K562 (cell line): ENCODE data around the gene GLT8D2. TPM values are rescaled to one million over a fixed set of nuclear protein-coding genes. Genes with fewer than 3 reads are reported as not detected.

Experiments
- ATAC-seq: fragments of 200-7000 bp; cut with Tn5 transposase; 3 replicates; pipeline ENCODE4 v1.9.1; 2020; ENCODE audit warnings: moderate library complexity
- BruUV-seq: library from RNA; stranded (reverse); fragments of 400-500 nt; replicated peaks from 2 replicates; lab custom pipeline; 2021; lab: Mats Ljungman, UMichigan
- CTCF ChIA-PET: fragments of 300-600 bp; formaldehyde crosslinking; extraction: SDS; loops from one replicate; lab custom pipeline; 2021; ENCODE audit warnings: low intra/inter-chr PET ratio; lab: Yijun Ruan, JAX
- POLR2A ChIA-PET: fragments of 300-600, 350-650 bp; sonication (Branson Sonifier 250); formaldehyde crosslinking; extraction: SDS; loops from one replicate; lab custom pipeline; 2021; ENCODE audit warnings: antibody characterized with exemption, inconsistent platforms; lab: Yijun Ruan, JAX
- DNase-seq, 4 experiments: peaks; one replicate each; pipeline versions ENCODE4 v3.0.0 to v3.0.0-alpha.2; 2011 to 2018; ENCODE audit warnings: low spot score in 3 of 4, mixed read lengths in 3 of 4; ENCODE audit errors: extremely low read depth in 1 of 4
- FAIRE-seq: peaks from 2 replicates; lab custom pipeline; 2011; peaks lifted over from hg19 to GRCh38; lab: Jason Lieb, UNC
- H2AFZ ChIP-seq: 2 replicates; pipeline ENCODE4 v1.6.0; 2011; ENCODE audit warnings: low read depth, low read length, control low read depth, inconsistent platforms
- H3K27ac ChIP-seq: fragments of 200-600 bp; 3 replicates; pipeline ENCODE4 v1.8.0; 2011; ENCODE audit warnings: low read depth, mild to moderate bottlenecking, control low read depth, inconsistent platforms, low read length, moderate library complexity, mixed read lengths; ENCODE audit errors: extremely low read depth
- H3K27me3 ChIP-seq, 2 experiments: fragments of 300-600 bp in 1 of 2; 2 replicates in 1 of 2; 3 replicates in 1 of 2; pipeline versions ENCODE4 v1.6.0 to v1.8.0; 2011; ENCODE audit warnings: inconsistent platforms in 2 of 2, low read length in 2 of 2, mild to moderate bottlenecking in 1 of 2, mixed read lengths in 1 of 2, moderate library complexity in 1 of 2; ENCODE audit not compliant: control insufficient read depth in 2 of 2, insufficient read depth in 2 of 2
- H3K36me3 ChIP-seq: fragments of 300-600 bp; 3 replicates; pipeline ENCODE4 v1.8.0; 2011; ENCODE audit warnings: mild to moderate bottlenecking, low read length, inconsistent platforms; ENCODE audit not compliant: control insufficient read depth, insufficient read depth
- H3K4me1 ChIP-seq, 2 experiments: fragments of 200-600 bp in 1 of 2; replicated peaks in 1 of 2; 2 replicates in 1 of 2; 3 replicates in 1 of 2; pipeline versions ENCODE4 v1.5.1 to v1.8.0; 2011; ENCODE audit warnings: inconsistent platforms in 2 of 2, low read length in 2 of 2, mild to moderate bottlenecking in 1 of 2, mixed read lengths in 1 of 2, moderate library complexity in 1 of 2; ENCODE audit not compliant: control insufficient read depth in 2 of 2, insufficient read depth in 2 of 2
- H3K4me2 ChIP-seq: 2 replicates; pipeline ENCODE4 v1.6.1; 2011; ENCODE audit warnings: low read length, control low read depth, inconsistent platforms, mixed read lengths; ENCODE audit not compliant: insufficient read depth
- H3K4me3 ChIP-seq: fragments of 200-600 bp; sonication (generic), shearing (Covaris generic); 2 replicates; pipeline ENCODE4 v1.5.1; 2016; ENCODE audit warnings: control low read depth, inconsistent platforms
- H3K79me2 ChIP-seq: fragments of 200-600 bp; 3 replicates; pipeline ENCODE4 v1.8.0; 2011; ENCODE audit warnings: low read length, inconsistent platforms; ENCODE audit not compliant: control insufficient read depth, insufficient read depth
- H3K9ac ChIP-seq, 2 experiments: 2 replicates each; pipeline versions ENCODE4 v1.6.0 to v1.6.1; 2011; ENCODE audit warnings: low read depth in 2 of 2, low read length in 2 of 2, control low read depth in 1 of 2, inconsistent platforms in 1 of 2, mild to moderate bottlenecking in 1 of 2, mixed read lengths in 1 of 2; ENCODE audit not compliant: insufficient read depth in 1 of 2
- H3K9me1 ChIP-seq: one replicate; pipeline ENCODE4 v1.6.0; 2011; ENCODE audit warnings: inconsistent platforms, mild to moderate bottlenecking, low read length, moderate library complexity; ENCODE audit not compliant: control insufficient read depth, insufficient read depth
- H3K9me3 ChIP-seq: replicated peaks from 2 replicates; pipeline ENCODE4 v1.5.1; 2011; ENCODE audit warnings: low read depth, low read length, inconsistent platforms; ENCODE audit not compliant: control insufficient read depth, insufficient read depth
- H4K20me1 ChIP-seq: replicated peaks from 2 replicates; pipeline ENCODE4 v1.6.1; 2011; ENCODE audit warnings: low read length, inconsistent platforms, mixed read lengths; ENCODE audit not compliant: control insufficient read depth, insufficient read depth
- ATF1 ChIP-seq, 2 experiments: fragments of 450-650 bp in 1 of 2; IDR thresholded peaks; 2 replicates each; pipeline ENCODE4 v1.6.1; 2016; ENCODE audit warnings: missing compliant biosample characterization in 1 of 2, missing genetic modification characterization in 1 of 2
- FOXK2 ChIP-seq, 2 experiments: fragments of 450-650 bp; IDR thresholded peaks in 1 of 2; conservative IDR thresholded peaks in 1 of 2; 2 replicates each; pipeline ENCODE4 v1.6.1; 2016; ENCODE audit warnings: low read depth in 2 of 2, mild to moderate bottlenecking in 1 of 2
- GMEB1 ChIP-seq: fragments of 250-450 bp; sonication (Bioruptor Pico); IDR thresholded peaks from 2 replicates; pipeline ENCODE4 v1.4.0; 2020; ENCODE audit warnings: mild to moderate bottlenecking
- HDAC3 ChIP-seq: fragments of 450-650 bp; IDR thresholded peaks from 2 replicates; pipeline ENCODE4 v1.6.1; 2018; ENCODE audit warnings: borderline replicate concordance, mild to moderate bottlenecking, moderate library complexity; ENCODE audit not compliant: partially characterized antibody
- JUN ChIP-seq, 2 experiments: sonication (generic) in 1 of 2; formaldehyde crosslinking in 1 of 2; IDR thresholded peaks; 2 replicates each; pipeline versions ENCODE4 v1.6.1 to v1.8.0; 2012 to 2022; ENCODE audit warnings: borderline replicate concordance in 2 of 2, mild to moderate bottlenecking in 2 of 2, improper control_type of control experiment in 1 of 2, low read depth in 1 of 2, low read length in 1 of 2, missing genetic modification reagents in 1 of 2
- JUNB ChIP-seq: fragments of 450-650 bp; formaldehyde crosslinking; conservative IDR thresholded peaks from 2 replicates; pipeline ENCODE4 v1.4.0; 2020; ENCODE audit warnings: mild to moderate bottlenecking
- KDM1A ChIP-seq, 2 experiments: fragments of 450-650 bp; IDR thresholded peaks; 2 replicates each; pipeline ENCODE4 v1.6.1; 2016; ENCODE audit warnings: mild to moderate bottlenecking in 2 of 2
- PHTF2 ChIP-seq: fragments of 250-450 bp; sonication (Bioruptor Pico); IDR thresholded peaks from 2 replicates; pipeline ENCODE4 v1.5.0; 2021; ENCODE audit warnings: mild to moderate bottlenecking
- PPARD ChIP-seq: fragments of 250-450 bp; sonication (Bioruptor Pico); IDR thresholded peaks from 2 replicates; pipeline ENCODE4 v1.8.0; 2022; ENCODE audit warnings: inconsistent platforms, mild to moderate bottlenecking, moderate library complexity
- RBM14 ChIP-seq: fragments of 200-400 bp; formaldehyde crosslinking; IDR thresholded peaks from 2 replicates; pipeline ENCODE4 v1.6.1; 2018; ENCODE audit warnings: low read depth, mild to moderate bottlenecking, low read length, moderate library complexity, borderline replicate concordance; ENCODE audit not compliant: insufficient read depth
- SRF ChIP-seq, 2 experiments: fragments of 250-450, 450-650 bp in 1 of 2; sonication (Bioruptor Pico) in 1 of 2; sonication (generic) in 1 of 2; formaldehyde crosslinking; IDR thresholded peaks; 2 replicates each; pipeline versions ENCODE4 v1.5.0 to v1.5.1; 2020 to 2022; ENCODE audit warnings: mild to moderate bottlenecking in 1 of 2, missing genetic modification reagents in 1 of 2
- THRAP3 ChIP-seq: fragments of 450-650 bp; IDR thresholded peaks from 2 replicates; pipeline ENCODE4 v1.6.1; 2016; ENCODE audit warnings: mild to moderate bottlenecking, inconsistent platforms, borderline replicate concordance
- WGBS: fragments of 100-300 bp; shearing (Covaris generic); methylation state at CpG from one replicate; pipeline ENCODE4 v1.1.6; 2016; ENCODE audit warnings: low coverage, mixed read lengths; ENCODE audit not compliant: insufficient coverage; ENCODE audit errors: missing lambda C conversion rate; 5-methylcytosine and 5-hydroxymethylcytosine counted together
- in situ Hi-C: fragments of 300-500 bp; cut with MboI; formaldehyde crosslinking; loops from 4 replicates; pipeline ENCODE4 v1.15.0; 2018; ENCODE audit warnings: inconsistent platforms, mixed read lengths
- intact Hi-C: fragments of 100-400 bp; cut with micrococcal nuclease; formaldehyde crosslinking; loops from 2 replicates; pipeline ENCODE4 v1.14.2; 2022
- polyA plus RNA-seq, 8 experiments: library from polyadenylated mRNA; depleted of rRNA in 4 of 8; stranded (reverse) in 5 of 8; unstranded in 3 of 8; fragments of >200 nt; fragmentation: Nextera tagmentation in 2 of 8; fragmentation: Illumina TruSeq in 1 of 8; extraction: Ambion mirVana in 2 of 8; extraction: Trizol in 1 of 8; gene quantifications; 2 replicates each; pipeline versions ENCODE4 v1.2.1 to v1.2.3, GENCODE V29; 2011 to 2014; ENCODE audit warnings: inconsistent platforms in 1 of 8, missing spikeins in 1 of 8
- total RNA-seq, 7 experiments: library from RNA; depleted of rRNA in 6 of 7; stranded (reverse); fragments of >200 nt in 6 of 7; fragmentation: Illumina TruSeq in 2 of 7; extraction: Trizol in 2 of 7; gene quantifications; 2 replicates each; pipeline versions ENCODE4 v1.2.1 to v1.2.3, GENCODE V29; 2011 to 2021; ENCODE audit warnings: low replicate concordance in 1 of 7
- TF ChIP-seq, protein P1 (sequence below), 3 experiments: fragments of 200-800 bp in 1 of 3; fragments of 250-450 bp in 1 of 3; fragments of 450-650 bp in 1 of 3; sonication (Bioruptor Pico) in 1 of 3; sonication (Bioruptor generic) in 1 of 3; formaldehyde crosslinking in 1 of 3; IDR thresholded peaks; 2 replicates each; pipeline versions ENCODE4 v1.6.1 to v1.8.0; 2016 to 2022; ENCODE audit warnings: mild to moderate bottlenecking in 2 of 3, missing genetic modification characterization in 2 of 3, missing compliant biosample characterization in 1 of 3, moderate library complexity in 1 of 3

The GLT8D2 gene
- total and polyA plus RNA-seq, 9 of the 15 experiments (the other 6 are each of a cell fraction or from before 2014, with no cell fraction given), result 0.18 to 0.27 (median 0.18) TPM; not detected in 6

DNA sequence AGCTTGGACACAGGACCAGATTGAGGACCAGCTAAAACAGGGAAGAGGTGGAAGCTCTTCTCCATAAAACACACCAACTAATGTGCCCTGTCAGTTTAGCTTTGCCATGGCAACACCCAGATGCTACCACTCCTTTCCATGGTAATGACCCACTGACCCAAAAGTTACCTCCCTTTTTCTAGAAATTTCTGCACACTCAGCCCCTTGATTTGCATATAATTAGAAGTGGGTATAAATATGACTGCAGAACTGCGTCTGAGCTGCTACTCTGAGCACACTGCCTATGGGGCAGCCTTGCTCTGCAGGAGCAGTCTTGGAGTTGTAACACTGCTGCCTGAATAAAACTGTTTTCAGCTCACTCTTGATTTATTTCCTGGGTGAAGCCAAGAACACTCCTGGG lies 87.5 kb downstream of the GLT8D2 start (continued):
- TF ChIP-seq RBM14 (no peak), THRAP3 (no peak), PPARD (no peak), PHTF2 (CRISPR knock-in tag) (no peak), JUNB (no peak), SRF (CRISPR knock-in tag; IDR thresholded peaks at IDR 0.05) (no peak)

DNA sequence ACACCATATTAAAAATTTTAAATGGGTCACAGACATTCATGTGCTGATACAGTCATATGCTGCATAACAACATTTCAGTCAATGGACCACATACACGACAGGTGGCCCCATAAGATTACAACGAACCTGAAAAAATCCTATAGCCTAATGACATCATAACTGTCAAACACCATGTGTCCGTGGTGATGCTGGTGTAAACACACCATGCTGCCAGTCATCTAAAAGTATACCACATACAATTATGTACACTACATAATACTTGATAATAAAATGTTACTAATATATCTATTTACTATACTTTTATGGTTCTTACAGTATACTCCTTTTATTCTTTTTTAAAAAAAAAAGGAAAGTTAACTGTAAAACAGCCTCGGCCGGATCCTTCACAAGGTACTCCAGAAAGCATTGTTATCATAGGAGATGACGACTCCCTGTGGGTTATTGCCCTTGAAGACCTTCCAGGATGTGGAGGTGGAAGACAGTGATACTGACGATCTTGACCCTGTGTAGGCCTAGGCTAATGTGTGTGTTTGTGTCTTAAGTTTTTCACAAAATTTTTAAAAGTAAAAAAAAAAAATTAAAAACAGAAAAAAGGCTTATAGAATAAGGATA lies 89.3 kb downstream of the GLT8D2 start:
- Histone ChIP-seq H4K20me1 (no peaks in the 10 kb centered on the region), H3K9me1 (no peaks in the 10 kb centered on the region), H3K4me1 (peaks cover 10 to 19% of the 10 kb centered on the region in 2 experiments; a peak in 4 of 5 replicates), H3K27me3 (no peaks in the 10 kb centered on the region), H3K4me2 (no peak overlapping the region; the same call in 1 of the 2 replicates), H3K9me3 (no peaks in the 10 kb centered on the region), H3K79me2 (peaks cover 44% of the 10 kb centered on the region), H3K27ac (peak overlapping the region; percentile 60; the same call in 2 of the 3 replicates), H3K9ac (peak overlapping the region in 1 of 2 experiments; percentile 6; a peak in 1 of 4 replicates), H2AFZ (no peak overlapping the region), H3K36me3 (peaks cover 7% of the 10 kb centered on the region; the same call in 1 of the 3 replicates), H3K4me3 (no peak overlapping the region)
- ATAC-seq, result peak; percentile 16
- 6% methylated on average over 7 of the region's 7 CpGs for WGBS
- intact Hi-C loops, result loop anchor here (5.0 kb wide), 1 partner anchor 147 kb away; no protein-coding TSS in a partner anchor
- ChIA-PET CTCF (no interaction called here), POLR2A (interaction anchor here (1.1 to 2.3 kb wide), 3 partner anchors 10 to 326 kb away, joined by 3 to 5 read pairs (median 3); no protein-coding TSS in a partner anchor)
- peak in 2 of 4 experiments; percentile 53 to 76 for DNase-seq
- in situ Hi-C loops, result no loop called here
- no peak for FAIRE-seq
- BruUV-seq, result no TSS peak
- TF ChIP-seq GMEB1 (CRISPR knock-in tag) (no peak), JUN (IDR thresholded peaks at IDR 0.05; ENCODE audit: borderline replicate concordance, low read depth, low read length) (peak; percentile 72; the same call in 1 of the 2 replicates), JUN (CRISPR knock-in tag; IDR thresholded peaks at IDR 0.05; ENCODE audit: borderline replicate concordance) (no peak), HDAC3 (peak; percentile 28), FOXK2 (conservative IDR thresholded peaks at IDR 0.05 in 1 of 2, IDR thresholded peaks at IDR 0.05 in 1 of 2; ENCODE audit: low read depth in 2 of 2) (peak; percentile 89 to 95), JUNB (no peak), KDM1A (IDR thresholded peaks at IDR 0.05) (peak in 1 of 2 experiments; percentile 52; a peak in 1 of 4 replicates), ATF1 (CRISPR knock-in tag; IDR thresholded peaks at IDR 0.05) (no peak), ATF1 (tag; IDR thresholded peaks at IDR 0.05) (peak; percentile 69)
- TF ChIP-seq, protein P1, sequence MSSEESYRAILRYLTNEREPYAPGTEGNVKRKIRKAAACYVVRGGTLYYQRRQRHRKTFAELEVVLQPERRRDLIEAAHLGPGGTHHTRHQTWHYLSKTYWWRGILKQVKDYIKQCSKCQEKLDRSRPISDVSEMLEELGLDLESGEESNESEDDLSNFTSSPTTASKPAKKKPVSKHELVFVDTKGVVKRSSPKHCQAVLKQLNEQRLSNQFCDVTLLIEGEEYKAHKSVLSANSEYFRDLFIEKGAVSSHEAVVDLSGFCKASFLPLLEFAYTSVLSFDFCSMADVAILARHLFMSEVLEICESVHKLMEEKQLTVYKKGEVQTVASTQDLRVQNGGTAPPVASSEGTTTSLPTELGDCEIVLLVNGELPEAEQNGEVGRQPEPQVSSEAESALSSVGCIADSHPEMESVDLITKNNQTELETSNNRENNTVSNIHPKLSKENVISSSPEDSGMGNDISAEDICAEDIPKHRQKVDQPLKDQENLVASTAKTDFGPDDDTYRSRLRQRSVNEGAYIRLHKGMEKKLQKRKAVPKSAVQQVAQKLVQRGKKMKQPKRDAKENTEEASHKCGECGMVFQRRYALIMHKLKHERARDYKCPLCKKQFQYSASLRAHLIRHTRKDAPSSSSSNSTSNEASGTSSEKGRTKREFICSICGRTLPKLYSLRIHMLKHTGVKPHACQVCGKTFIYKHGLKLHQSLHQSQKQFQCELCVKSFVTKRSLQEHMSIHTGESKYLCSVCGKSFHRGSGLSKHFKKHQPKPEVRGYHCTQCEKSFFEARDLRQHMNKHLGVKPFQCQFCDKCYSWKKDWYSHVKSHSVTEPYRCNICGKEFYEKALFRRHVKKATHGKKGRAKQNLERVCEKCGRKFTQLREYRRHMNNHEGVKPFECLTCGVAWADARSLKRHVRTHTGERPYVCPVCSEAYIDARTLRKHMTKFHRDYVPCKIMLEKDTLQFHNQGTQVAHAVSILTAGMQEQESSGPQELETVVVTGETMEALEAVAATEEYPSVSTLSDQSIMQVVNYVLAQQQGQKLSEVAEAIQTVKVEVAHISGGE (CRISPR knock-in tag; IDR thresholded peaks at IDR 0.05), result 0 out of 6 replicates have a peak, but pooled peaks of 1 of the 3 experiments have one; percentile 28
